Kidney (tissue), 14 donors: ENCODE data around the gene CLDN10. TPM values are rescaled to one million over a fixed set of nuclear protein-coding genes. Genes with fewer than 3 reads are reported as not detected.

Source experiments
- DNase-seq, 5 donors: peaks; one replicate each; pipeline ENCODE4 v3.0.0-alpha.2; 2013 to 2020
- FAIRE-seq: peaks from 2 replicates; lab custom pipeline; 2012; peaks lifted over from hg19 to GRCh38; lab: Jason Lieb, UNC
- H3K27ac ChIP-seq, 2 donors: one replicate each; pipeline ENCODE4 v1.7.0; 2013; ENCODE audit warnings: low read depth in 2 of 2, low read length in 2 of 2, inconsistent platforms in 1 of 2
- H3K27me3 ChIP-seq: one replicate; pipeline ENCODE4 v1.7.1; 2013; ENCODE audit warnings: low read length, inconsistent platforms; ENCODE audit not compliant: control insufficient read depth, insufficient read depth
- H3K36me3 ChIP-seq, 3 donors: one replicate each; pipeline versions ENCODE4 v1.7.0 to v1.7.1; 2013; ENCODE audit warnings: low read length in 3 of 3, control low read depth in 1 of 3, inconsistent platforms in 1 of 3; ENCODE audit not compliant: insufficient read depth in 3 of 3, control insufficient read depth in 2 of 3
- H3K4me1 ChIP-seq, 3 donors: one replicate each; pipeline versions ENCODE4 v1.7.0 to v1.7.1; 2013; ENCODE audit warnings: low read length in 3 of 3, inconsistent platforms in 1 of 3, low read depth in 1 of 3; ENCODE audit not compliant: control insufficient read depth in 2 of 3, insufficient read depth in 2 of 3
- H3K4me3 ChIP-seq, 3 donors: one replicate each; pipeline versions ENCODE4 v1.7.0 to v1.8.1; 2013; ENCODE audit warnings: low read length in 3 of 3, control low read depth in 1 of 3, inconsistent platforms in 1 of 3
- H3K9ac ChIP-seq, 3 donors: one replicate each; pipeline versions ENCODE4 v1.7.0 to v1.7.1; 2013; ENCODE audit warnings: low read length in 3 of 3, control low read depth in 1 of 3, inconsistent platforms in 1 of 3
- H3K9me3 ChIP-seq, 3 donors: one replicate each; pipeline versions ENCODE4 v1.7.0 to v1.7.1; 2013; ENCODE audit warnings: low read length in 3 of 3, control low read depth in 1 of 3, inconsistent platforms in 1 of 3; ENCODE audit not compliant: control insufficient read depth in 2 of 3, insufficient read depth in 1 of 3
- CTCF ChIP-seq: IDR thresholded peaks from 3 replicates; pipeline ENCODE4 v1.5.1; 2012; ENCODE audit warnings: mild to moderate bottlenecking, moderate library complexity, borderline replicate concordance; ENCODE audit not compliant: insufficient read depth; ENCODE audit errors: extremely low read depth
- intact Hi-C: fragments of 100-400 bp; cut with DNase I; formaldehyde crosslinking; loops from one replicate; pipeline ENCODE4 v1.11.1; 2022
- polyA plus RNA-seq: library from polyadenylated mRNA; stranded (reverse); fragments of 350-450 nt; fragmentation: Illumina TruSeq; extraction: RNeasy Lipid Tissue Mini Kit (QIAGEN cat#74804); gene quantifications from one replicate; pipeline ENCODE4 v1.2.3, GENCODE V29; 2014; ENCODE audit warnings: low read depth, low replicate concordance; ENCODE audit not compliant: insufficient read depth
- total RNA-seq: library from RNA; stranded (reverse); fragmentation: NEBNext Ultra II Directional; extraction: Animal tissue kit (Norgen Biotek cat#: 25700); gene quantifications from one replicate; pipeline ENCODE4 v1.2.1, GENCODE V29; 2021
- donor health status: control.
- donor health status: control.
- donor health status: control.
- donor health status: control.
- donor health status: control.
- donor health status: DM: yes; HTN: yes; CAD: no.
- donor health status: Normal renal cell carcinoma (clear cell type).

The CLDN10 gene
- total and polyA plus RNA-seq, 2 donors from 2014 or later: 144 to 174 TPM

- FAIRE-seq: no peak
- TF ChIP-seq CTCF: no peak
- Histone ChIP-seq H3K4me3 (no peak overlapping the region), H3K4me1 (peaks cover 0 to 3% (median 3%) of the 10 kb centered on the region in 3 donors), H3K27ac (no peak overlapping the region), H3K27me3 (no peaks in the 10 kb centered on the region), H3K9ac (no peak overlapping the region), H3K36me3 (no peaks in the 10 kb centered on the region), H3K9me3 (no peaks in the 10 kb centered on the region)
- DNase-seq: no peak
- intact Hi-C loops: no loop called here
Measured at GRCh38 chr13:95509521-95510310, 42.8 kb upstream of the CLDN10 start.

- TF ChIP-seq CTCF: no peak
- Histone ChIP-seq H3K36me3 (no peaks in the 10 kb centered on the region), H3K27me3 (no peaks in the 10 kb centered on the region), H3K9me3 (no peaks in the 10 kb centered on the region), H3K9ac (no peak overlapping the region), H3K4me1 (peaks cover 0 to 3% (median 3%) of the 10 kb centered on the region in 3 donors), H3K27ac (no peak overlapping the region), H3K4me3 (no peak overlapping the region)
- DNase-seq (no peak), FAIRE-seq (no peak)
- intact Hi-C loops: no loop called here
Measured at GRCh38 chr13:95510950-95511349, 41.6 kb upstream of the CLDN10 start.

GRCh38 chr13:95512424-95512823 is 40.1 kb upstream of the CLDN10 start:
- DNase-seq: no peak
- no peak overlapping the region for H3K27ac ChIP-seq
- intact Hi-C loops: no loop called here
- FAIRE-seq: no peak
- H3K4me1 ChIP-seq: peaks cover 0 to 3% (median 3%) of the 10 kb centered on the region in 3 donors
- H3K27me3 ChIP-seq: no peaks in the 10 kb centered on the region
- H3K9me3 ChIP-seq: no peaks in the 10 kb centered on the region
- H3K9ac ChIP-seq: no peak overlapping the region
- no peaks in the 10 kb centered on the region for H3K36me3 ChIP-seq
- no peak for TF ChIP-seq CTCF
- no peak overlapping the region for H3K4me3 ChIP-seq
